ENCODE results near the gene CDKAL1. TPM values are rescaled to one million over a fixed set of nuclear protein-coding genes. Genes with fewer than 3 reads are reported as not detected.

CDKAL1 gene
- total and polyA plus RNA-seq, 2 donors: 5.8 to 44.1 TPM

- no peak overlapping the region for H3K4me3 ChIP-seq (ENCODE audit: low read depth, low read length)
- no peak for DNase-seq (ENCODE audit: extremely low spot score)
- no peak overlapping the region for H3K27ac ChIP-seq (ENCODE audit: low read depth)
- no peaks in the 10 kb centered on the region for H3K36me3 ChIP-seq (ENCODE audit: insufficient read depth)
- no peaks in the 10 kb centered on the region for H3K4me1 ChIP-seq (ENCODE audit: insufficient read depth)
Observed at GRCh38 chr6:20893412-20893811, 359.2 kb downstream of the CDKAL1 start.

- Histone ChIP-seq H3K36me3 (ENCODE audit: insufficient read depth) (no peaks in the 10 kb centered on the region), H3K4me1 (ENCODE audit: insufficient read depth) (no peaks in the 10 kb centered on the region), H3K4me3 (ENCODE audit: low read depth, low read length) (no peak overlapping the region), H3K27ac (ENCODE audit: low read depth) (no peak overlapping the region)
- DNase-seq (ENCODE audit: extremely low spot score): no peak
- WGBS: 96% methylated on average over 7 of the region's 7 CpGs
Observed at GRCh38 chr6:20900389-20901160, 366.3 kb downstream of the CDKAL1 start.

- 80% methylated on average over 4 of the region's 4 CpGs for WGBS
Observed at GRCh38 chr6:20905377-20905776, 371.1 kb downstream of the CDKAL1 start.

GRCh38 chr6:20906945-20907344 lies 372.7 kb downstream of the CDKAL1 start:
- H3K4me3 ChIP-seq (ENCODE audit: low read depth, low read length): no peak overlapping the region
- H3K36me3 ChIP-seq (ENCODE audit: insufficient read depth): peaks cover 3% of the 10 kb centered on the region
- no peak for DNase-seq (ENCODE audit: extremely low spot score)
- no peaks in the 10 kb centered on the region for H3K4me1 ChIP-seq (ENCODE audit: insufficient read depth)
- WGBS: 95% methylated on average over 4 of the region's 4 CpGs
- no peak overlapping the region for H3K27ac ChIP-seq (ENCODE audit: low read depth)

More at GRCh38 chr6:20905377-20905776, 371.1 kb downstream of the CDKAL1 start:
- DNase-seq (ENCODE audit: extremely low spot score): no peak
- Histone ChIP-seq H3K4me1 (ENCODE audit: insufficient read depth) (no peaks in the 10 kb centered on the region), H3K27ac (ENCODE audit: low read depth) (no peak overlapping the region), H3K36me3 (ENCODE audit: insufficient read depth) (no peaks in the 10 kb centered on the region), H3K4me3 (ENCODE audit: low read depth, low read length) (no peak overlapping the region)

- 82% methylated on average over 7 of the region's 7 CpGs for WGBS
- DNase-seq (ENCODE audit: extremely low spot score): no peak
- Histone ChIP-seq H3K36me3 (ENCODE audit: insufficient read depth) (peaks cover 3% of the 10 kb centered on the region), H3K27ac (ENCODE audit: low read depth) (no peak overlapping the region), H3K4me1 (ENCODE audit: insufficient read depth) (no peaks in the 10 kb centered on the region), H3K4me3 (ENCODE audit: low read depth, low read length) (no peak overlapping the region)
Observed at GRCh38 chr6:20907486-20908071, 373.3 kb downstream of the CDKAL1 start.

- H3K4me1 ChIP-seq (ENCODE audit: insufficient read depth): no peaks in the 10 kb centered on the region
- H3K4me3 ChIP-seq (ENCODE audit: low read depth, low read length): no peak overlapping the region
- H3K36me3 ChIP-seq (ENCODE audit: insufficient read depth): peaks cover 3% of the 10 kb centered on the region
- no peak for DNase-seq (ENCODE audit: extremely low spot score)
- 92% methylated on average over 2 of the region's 2 CpGs for WGBS
- no peak overlapping the region for H3K27ac ChIP-seq (ENCODE audit: low read depth)
Observed at GRCh38 chr6:20909621-20910020, 375.4 kb downstream of the CDKAL1 start.

GRCh38 chr6:20911712-20912111 lies 377.5 kb downstream of the CDKAL1 start:
- no peak overlapping the region for H3K4me3 ChIP-seq (ENCODE audit: low read depth, low read length)
- WGBS: 49% methylated on average over 1 of the region's 1 CpG
- no peak for DNase-seq (ENCODE audit: extremely low spot score)
- peaks cover 3% of the 10 kb centered on the region for H3K36me3 ChIP-seq (ENCODE audit: insufficient read depth)
- no peaks in the 10 kb centered on the region for H3K4me1 ChIP-seq (ENCODE audit: insufficient read depth)
- H3K27ac ChIP-seq (ENCODE audit: low read depth): no peak overlapping the region

- Histone ChIP-seq H3K36me3 (ENCODE audit: insufficient read depth) (peaks cover 3% of the 10 kb centered on the region), H3K27ac (ENCODE audit: low read depth) (no peak overlapping the region), H3K4me1 (ENCODE audit: insufficient read depth) (no peaks in the 10 kb centered on the region), H3K4me3 (ENCODE audit: low read depth, low read length) (no peak overlapping the region)
- no peak for DNase-seq (ENCODE audit: extremely low spot score)
- WGBS: 95% methylated on average over 1 of the region's 1 CpG
Observed at GRCh38 chr6:20915156-20915555, 380.9 kb downstream of the CDKAL1 start.

- no peaks in the 10 kb centered on the region for H3K4me1 ChIP-seq (ENCODE audit: insufficient read depth)
- H3K36me3 ChIP-seq (ENCODE audit: insufficient read depth): peaks cover 3% of the 10 kb centered on the region
- no peak overlapping the region for H3K4me3 ChIP-seq (ENCODE audit: low read depth, low read length)
- 99% methylated on average over 1 of the region's 1 CpG for WGBS
- no peak overlapping the region for H3K27ac ChIP-seq (ENCODE audit: low read depth)
- DNase-seq (ENCODE audit: extremely low spot score): no peak
Observed at GRCh38 chr6:20915626-20916025, 381.4 kb downstream of the CDKAL1 start.

- 93% methylated on average over 3 of the region's 3 CpGs for WGBS
- Histone ChIP-seq H3K4me3 (ENCODE audit: low read depth, low read length) (no peak overlapping the region), H3K36me3 (ENCODE audit: insufficient read depth) (peaks cover 3% of the 10 kb centered on the region), H3K4me1 (ENCODE audit: insufficient read depth) (no peaks in the 10 kb centered on the region), H3K27ac (ENCODE audit: low read depth) (no peak overlapping the region)
- DNase-seq (ENCODE audit: extremely low spot score): no peak
Observed at GRCh38 chr6:20916086-20916485, 381.8 kb downstream of the CDKAL1 start.

- no peak overlapping the region for H3K27ac ChIP-seq (ENCODE audit: low read depth)
- WGBS: 97% methylated on average over 2 of the region's 2 CpGs
- no peaks in the 10 kb centered on the region for H3K36me3 ChIP-seq (ENCODE audit: insufficient read depth)
- DNase-seq (ENCODE audit: extremely low spot score): no peak
- H3K4me3 ChIP-seq (ENCODE audit: low read depth, low read length): no peak overlapping the region
- no peaks in the 10 kb centered on the region for H3K4me1 ChIP-seq (ENCODE audit: insufficient read depth)
Observed at GRCh38 chr6:20918868-20919267, 384.6 kb downstream of the CDKAL1 start.

- WGBS: 88% methylated on average over 4 of the region's 4 CpGs
- Histone ChIP-seq H3K4me1 (ENCODE audit: insufficient read depth) (no peaks in the 10 kb centered on the region), H3K27ac (ENCODE audit: low read depth) (no peak overlapping the region), H3K4me3 (ENCODE audit: low read depth, low read length) (no peak overlapping the region), H3K36me3 (ENCODE audit: insufficient read depth) (no peaks in the 10 kb centered on the region)
- DNase-seq (ENCODE audit: extremely low spot score): no peak
Observed at GRCh38 chr6:20919677-20920385, 385.6 kb downstream of the CDKAL1 start.

- Histone ChIP-seq H3K27ac (ENCODE audit: low read depth) (no peak overlapping the region), H3K4me3 (ENCODE audit: low read depth, low read length) (no peak overlapping the region), H3K36me3 (ENCODE audit: insufficient read depth) (no peaks in the 10 kb centered on the region), H3K4me1 (ENCODE audit: insufficient read depth) (no peaks in the 10 kb centered on the region)
- WGBS: 63% methylated on average over 2 of the region's 2 CpGs
- DNase-seq (ENCODE audit: extremely low spot score): no peak
Observed at GRCh38 chr6:20921578-20921977, 387.3 kb downstream of the CDKAL1 start.

GRCh38 chr6:20922743-20923142 lies 388.5 kb downstream of the CDKAL1 start:
- no peaks in the 10 kb centered on the region for H3K36me3 ChIP-seq (ENCODE audit: insufficient read depth)
- H3K4me1 ChIP-seq (ENCODE audit: insufficient read depth): no peaks in the 10 kb centered on the region
- H3K27ac ChIP-seq (ENCODE audit: low read depth): no peak overlapping the region
- DNase-seq (ENCODE audit: extremely low spot score): no peak
- no peak overlapping the region for H3K4me3 ChIP-seq (ENCODE audit: low read depth, low read length)
